Testis (tissue), 2 donors: Measurements from ENCODE around the gene OSBPL5.

ENCODE experiments used
- CTCF ChIP-seq, 3 experiments: fragments of 450-650 bp in 2 of 3; fragments of 200-600 bp in 1 of 3; sonication (generic) in 1 of 3; IDR thresholded peaks; one replicate each; pipeline ENCODE4 v1.5.1; 2016 to 2019; ENCODE audit warnings: antibody characterized with exemption in 3 of 3, mild to moderate bottlenecking in 2 of 3, moderate library complexity in 1 of 3
- POLR2A ChIP-seq: fragments of 450-650 bp; IDR thresholded peaks from one replicate; pipeline ENCODE4 v1.6.1; 2017; ENCODE audit warnings: antibody characterized with exemption, mild to moderate bottlenecking, moderate library complexity

- TF ChIP-seq CTCF (IDR thresholded peaks at IDR 0.05), result no peak
- TF ChIP-seq POLR2A, result no peak
These were observed 23.5 kb upstream of the OSBPL5 start for GRCh38 chr11:3188496-3189195.
